Measurements from ENCODE around the gene TSEN2. TPM values are rescaled to one million over a fixed set of nuclear protein-coding genes. Genes with fewer than 3 reads are reported as not detected.
A peak's percentile ranks its signal among the peaks of the same experiment; 100 is the strongest.

Gene TSEN2
- total RNA-seq, 1 donor from 2014 or later: 11.5 TPM

DNA sequence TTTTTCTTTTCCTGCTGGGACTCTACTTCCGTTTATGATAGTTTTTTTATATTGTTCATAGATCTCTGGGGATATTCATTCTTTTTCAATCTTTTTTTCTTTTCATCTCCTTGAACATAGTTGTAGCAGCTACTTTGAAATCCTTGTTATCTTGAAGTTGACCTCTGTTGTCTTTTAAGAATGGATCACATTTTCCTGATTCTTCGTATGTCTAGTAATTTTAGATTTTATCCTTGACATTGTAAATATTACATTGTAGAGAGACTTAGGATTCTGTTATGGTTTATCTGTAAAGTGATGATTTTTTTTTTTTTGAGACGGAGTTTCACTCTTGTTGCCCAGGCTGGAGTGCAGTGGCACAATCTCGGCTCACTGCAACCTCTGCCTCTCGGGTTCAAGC, 93.1 kb downstream of the TSEN2 start:
- no peak for DNase-seq (ENCODE audit: extremely low spot score, unreplicated experiment)
- TF ChIP-seq, protein P1, sequence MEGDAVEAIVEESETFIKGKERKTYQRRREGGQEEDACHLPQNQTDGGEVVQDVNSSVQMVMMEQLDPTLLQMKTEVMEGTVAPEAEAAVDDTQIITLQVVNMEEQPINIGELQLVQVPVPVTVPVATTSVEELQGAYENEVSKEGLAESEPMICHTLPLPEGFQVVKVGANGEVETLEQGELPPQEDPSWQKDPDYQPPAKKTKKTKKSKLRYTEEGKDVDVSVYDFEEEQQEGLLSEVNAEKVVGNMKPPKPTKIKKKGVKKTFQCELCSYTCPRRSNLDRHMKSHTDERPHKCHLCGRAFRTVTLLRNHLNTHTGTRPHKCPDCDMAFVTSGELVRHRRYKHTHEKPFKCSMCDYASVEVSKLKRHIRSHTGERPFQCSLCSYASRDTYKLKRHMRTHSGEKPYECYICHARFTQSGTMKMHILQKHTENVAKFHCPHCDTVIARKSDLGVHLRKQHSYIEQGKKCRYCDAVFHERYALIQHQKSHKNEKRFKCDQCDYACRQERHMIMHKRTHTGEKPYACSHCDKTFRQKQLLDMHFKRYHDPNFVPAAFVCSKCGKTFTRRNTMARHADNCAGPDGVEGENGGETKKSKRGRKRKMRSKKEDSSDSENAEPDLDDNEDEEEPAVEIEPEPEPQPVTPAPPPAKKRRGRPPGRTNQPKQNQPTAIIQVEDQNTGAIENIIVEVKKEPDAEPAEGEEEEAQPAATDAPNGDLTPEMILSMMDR (IDR thresholded peaks at IDR 0.05): no peak
- H3K4me3 Mint-ChIP-seq (ENCODE audit: unreplicated experiment): no peak overlapping the region
- H3K27me3 Mint-ChIP-seq (ENCODE audit: unreplicated experiment): no peaks in the 10 kb centered on the region
- H3K27ac Mint-ChIP-seq (ENCODE audit: unreplicated experiment): no peak overlapping the region
- no peaks in the 10 kb centered on the region for H3K4me1 Mint-ChIP-seq (ENCODE audit: unreplicated experiment)
- no peaks in the 10 kb centered on the region for H3K9me3 Mint-ChIP-seq (ENCODE audit: unreplicated experiment)
- peaks cover 57% of the 10 kb centered on the region for H3K36me3 Mint-ChIP-seq (ENCODE audit: unreplicated experiment)

DNA sequence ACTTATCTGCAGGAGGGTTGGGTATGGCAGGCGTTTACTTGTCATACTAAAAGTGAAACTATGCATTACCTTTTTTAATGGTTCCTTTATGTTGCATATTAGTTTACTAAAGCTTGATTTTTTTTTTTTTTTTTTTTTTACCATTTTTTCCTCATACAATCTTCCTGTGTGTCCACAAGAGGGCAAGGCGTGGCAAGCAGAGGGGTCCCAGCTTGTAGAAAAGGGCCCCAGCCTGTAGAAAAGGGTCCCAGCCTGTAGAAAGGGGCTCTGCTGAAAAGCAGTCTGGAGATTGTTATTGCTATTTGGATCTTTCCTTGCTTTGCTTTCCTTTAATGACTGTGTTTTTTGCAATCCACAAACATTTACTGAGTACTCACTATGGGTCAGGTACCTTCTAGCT, 94.5 kb downstream of the TSEN2 start:
- TF ChIP-seq, protein P1 (IDR thresholded peaks at IDR 0.05): peak; percentile 24
- Mint-ChIP-seq H3K36me3 (ENCODE audit: unreplicated experiment) (peaks cover 61% of the 10 kb centered on the region), H3K27me3 (ENCODE audit: unreplicated experiment) (no peaks in the 10 kb centered on the region), H3K4me3 (ENCODE audit: unreplicated experiment) (no peak overlapping the region), H3K27ac (ENCODE audit: unreplicated experiment) (no peak overlapping the region), H3K9me3 (ENCODE audit: unreplicated experiment) (no peaks in the 10 kb centered on the region), H3K4me1 (ENCODE audit: unreplicated experiment) (no peaks in the 10 kb centered on the region)
- no peak for DNase-seq (ENCODE audit: extremely low spot score, unreplicated experiment)

DNA sequence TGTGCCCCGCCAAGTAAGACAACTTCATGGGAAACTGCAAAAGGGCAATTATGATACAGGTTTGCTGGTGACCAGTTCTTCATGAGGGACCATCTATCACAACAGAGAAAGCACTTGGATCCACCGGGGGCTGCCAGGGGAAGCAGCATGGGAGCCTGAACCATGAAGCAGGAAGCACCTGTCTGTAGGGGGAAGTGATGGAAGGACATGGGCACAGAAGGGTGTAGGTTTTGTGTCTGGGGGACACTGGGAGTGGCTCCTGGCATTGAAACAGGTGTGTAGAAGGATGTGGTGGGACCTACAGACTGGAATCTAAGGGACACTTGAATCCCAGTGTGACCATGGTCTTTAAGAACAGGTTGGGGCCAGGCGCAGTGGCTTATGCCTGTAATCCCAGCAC, 95.2 kb downstream of the TSEN2 start:
- Mint-ChIP-seq H3K36me3 (ENCODE audit: unreplicated experiment) (peaks cover 65% of the 10 kb centered on the region), H3K27me3 (ENCODE audit: unreplicated experiment) (no peaks in the 10 kb centered on the region), H3K27ac (ENCODE audit: unreplicated experiment) (peak overlapping the region; percentile 42), H3K9me3 (ENCODE audit: unreplicated experiment) (no peaks in the 10 kb centered on the region), H3K4me1 (ENCODE audit: unreplicated experiment) (no peaks in the 10 kb centered on the region), H3K4me3 (ENCODE audit: unreplicated experiment) (no peak overlapping the region)
- TF ChIP-seq, protein P1 (IDR thresholded peaks at IDR 0.05): no peak
- DNase-seq (ENCODE audit: extremely low spot score, unreplicated experiment): no peak

DNA sequence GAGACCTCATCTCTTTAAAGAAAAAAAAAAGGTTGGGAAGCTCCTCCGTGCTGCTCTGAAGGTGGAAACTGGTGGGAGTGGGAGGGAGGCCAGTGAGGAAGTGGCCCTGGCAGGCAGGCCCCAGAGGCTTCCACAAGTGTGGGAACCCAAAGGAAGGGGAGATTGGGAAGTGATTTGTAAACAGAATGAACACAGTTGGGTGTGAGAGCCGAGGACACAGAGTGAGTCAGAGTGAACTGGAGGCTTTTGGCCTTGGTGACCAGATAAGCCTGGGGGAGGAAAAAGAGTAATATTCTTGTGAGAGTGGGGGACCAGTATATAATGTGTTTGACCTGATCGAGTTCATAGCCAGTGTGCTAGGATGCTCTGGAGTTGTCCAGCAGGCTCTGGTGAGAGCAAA, 95.6 kb downstream of the TSEN2 start:
- Mint-ChIP-seq H3K27me3 (ENCODE audit: unreplicated experiment) (no peaks in the 10 kb centered on the region), H3K27ac (ENCODE audit: unreplicated experiment) (peak overlapping the region; percentile 42), H3K4me1 (ENCODE audit: unreplicated experiment) (no peaks in the 10 kb centered on the region), H3K9me3 (ENCODE audit: unreplicated experiment) (no peaks in the 10 kb centered on the region), H3K4me3 (ENCODE audit: unreplicated experiment) (no peak overlapping the region), H3K36me3 (ENCODE audit: unreplicated experiment) (peaks cover 66% of the 10 kb centered on the region)
- TF ChIP-seq, protein P1 (IDR thresholded peaks at IDR 0.05): no peak
- no peak for DNase-seq (ENCODE audit: extremely low spot score, unreplicated experiment)

DNA sequence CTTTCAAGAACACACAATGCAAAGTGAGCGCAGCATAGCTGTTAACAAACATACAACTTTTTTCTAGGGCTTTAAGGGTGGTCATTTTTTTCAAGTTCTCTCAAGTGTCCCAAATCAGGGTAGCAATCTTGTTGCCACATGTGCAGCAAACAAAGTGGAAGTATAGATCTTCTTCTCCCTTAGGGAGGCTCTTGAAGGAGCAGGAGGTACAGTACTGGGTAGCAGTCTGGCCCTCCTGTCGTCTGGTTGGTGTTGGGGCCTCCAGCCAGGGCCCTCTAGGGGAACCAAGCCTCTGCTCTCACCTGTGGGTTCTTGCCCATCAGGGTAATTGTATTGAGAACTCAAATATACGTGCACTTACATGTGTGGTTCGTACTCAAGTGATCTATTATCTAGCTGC, 98.5 kb downstream of the TSEN2 start:
- Mint-ChIP-seq H3K9me3 (ENCODE audit: unreplicated experiment) (no peaks in the 10 kb centered on the region), H3K27ac (ENCODE audit: unreplicated experiment) (no peak overlapping the region), H3K4me3 (ENCODE audit: unreplicated experiment) (no peak overlapping the region), H3K27me3 (ENCODE audit: unreplicated experiment) (no peaks in the 10 kb centered on the region), H3K36me3 (ENCODE audit: unreplicated experiment) (peaks cover 60% of the 10 kb centered on the region), H3K4me1 (ENCODE audit: unreplicated experiment) (no peaks in the 10 kb centered on the region)
- TF ChIP-seq, protein P1 (IDR thresholded peaks at IDR 0.05): no peak
- no peak for DNase-seq (ENCODE audit: extremely low spot score, unreplicated experiment)

Other genes with a start within 250 kb of the TSEN2 start
- 4.4 and 6.2 TPM in 2 replicates for gene PPARG, start 195.4 kb upstream of the TSEN2 start, total RNA-seq
- gene MKRN2OS, start 61.0 kb downstream of the TSEN2 start, total RNA-seq: not detected in 2 replicates
- gene MKRN2, start 72.6 kb downstream of the TSEN2 start, total RNA-seq: 31.2 and 32.4 TPM in 2 replicates
- 87.3 and 90.3 TPM in 2 replicates for gene RAF1, start 179.6 kb downstream of the TSEN2 start, total RNA-seq

All from osteocyte (in vitro differentiated cells).